ENCODE measurements around the gene SRD5A2.
"Not testable (repeated sequence)": the region's sequence is repeated elsewhere in the genome, so short reads cannot be mapped to it uniquely, and the experiment has no call there.

The SRD5A2 gene

DNA sequence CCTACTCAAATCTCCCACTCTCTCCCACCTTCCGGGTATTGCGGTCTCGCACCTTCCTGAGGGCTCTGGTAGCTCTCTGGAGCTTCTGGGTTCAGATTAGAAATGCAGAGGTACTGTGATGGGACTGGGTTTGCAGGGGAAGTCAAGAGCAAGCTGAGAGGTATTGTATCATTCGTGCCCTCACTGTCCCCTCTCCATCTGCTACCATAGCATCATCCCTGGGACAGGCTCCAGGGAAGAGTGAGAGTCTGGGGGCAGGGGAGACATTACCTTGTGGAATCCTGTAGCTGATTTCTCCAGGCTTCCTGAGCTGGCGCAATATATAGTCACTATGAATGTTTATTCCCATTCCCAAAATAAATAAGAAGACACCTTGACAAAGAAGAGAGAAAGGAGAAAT lies 49.6 kb downstream of the SRD5A2 start:
- DNase-seq: no peak

DNA sequence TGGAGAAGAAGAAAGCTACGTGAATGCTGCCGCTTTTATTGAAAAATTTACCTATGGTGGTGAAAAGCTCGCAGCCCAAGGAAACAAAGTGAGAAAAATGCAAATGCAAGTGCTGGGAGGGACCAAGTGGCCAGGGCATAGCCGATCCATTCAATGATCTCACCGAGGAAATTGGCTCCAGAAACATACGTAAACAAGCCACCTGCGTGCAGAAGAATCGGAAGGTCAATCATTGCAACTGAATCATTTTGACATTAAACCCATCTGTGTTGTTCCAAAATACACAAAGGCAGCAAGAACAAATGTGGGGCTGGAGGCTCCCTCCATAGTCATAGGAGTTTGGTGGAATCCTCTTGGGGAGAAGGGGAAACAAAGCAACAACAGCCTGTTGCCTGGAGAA lies 51.5 kb downstream of the SRD5A2 start:
- no peak for DNase-seq

- DNase-seq: no peak
These were observed 51.9 kb downstream of the SRD5A2 start for GRCh38 chr2:31528823-31529222.

DNA sequence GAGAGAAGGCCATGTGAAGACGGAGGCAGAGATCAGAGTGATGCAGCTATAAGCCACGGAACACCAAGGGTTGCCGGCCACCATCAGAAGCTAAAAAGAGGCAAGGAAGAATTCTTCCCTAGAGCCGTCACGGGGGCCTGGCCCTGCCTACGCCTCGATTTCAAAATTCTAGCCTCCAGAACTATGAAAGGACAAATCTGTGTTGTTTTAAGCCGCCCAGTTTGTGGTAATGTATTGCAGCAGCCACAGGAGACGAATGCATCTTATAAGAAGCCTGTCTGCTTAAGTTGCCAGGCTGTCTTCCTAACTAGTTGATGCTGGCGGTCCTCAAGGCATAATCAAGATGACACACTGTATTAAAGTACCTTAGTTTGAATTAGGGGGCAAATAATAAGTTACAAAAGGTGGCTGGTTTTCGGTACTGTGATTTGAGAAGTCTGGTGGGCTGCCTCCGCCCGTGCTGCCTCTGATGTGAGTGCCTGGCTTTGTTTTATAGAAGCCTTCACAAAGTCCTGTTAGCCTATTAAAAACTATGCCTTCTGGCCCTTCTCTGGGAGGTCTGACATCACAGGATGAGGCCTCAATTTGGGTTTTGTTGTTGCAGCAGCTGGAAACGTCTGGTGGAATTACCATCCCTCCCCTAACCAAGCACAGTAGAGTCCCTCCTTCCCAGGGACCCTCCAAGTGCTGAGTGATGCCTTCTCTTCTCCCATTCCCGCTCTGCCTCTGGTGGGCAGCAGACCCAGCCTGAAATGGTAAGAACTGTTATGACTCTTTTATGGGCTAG lies 53.6 kb downstream of the SRD5A2 start:
- no peak for DNase-seq

DNA sequence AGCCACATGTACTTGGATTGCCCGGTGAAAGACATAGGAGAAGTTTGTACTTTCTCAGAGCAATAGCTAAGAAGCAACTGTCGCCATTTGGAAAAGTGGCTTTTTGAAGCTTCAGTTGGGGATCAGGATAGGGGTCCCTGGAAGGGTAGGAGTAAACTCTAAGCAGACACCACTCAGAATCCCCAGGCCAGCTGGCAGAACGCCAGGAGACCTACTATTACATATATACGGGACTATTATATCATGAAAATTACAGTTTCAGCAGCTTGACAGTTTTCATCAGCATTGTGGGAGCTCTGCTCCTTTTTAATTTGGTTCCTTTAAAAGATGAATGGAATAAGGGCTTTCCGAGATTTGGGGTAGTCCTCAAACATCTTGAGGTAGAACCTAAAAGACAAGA lies 54.9 kb downstream of the SRD5A2 start:
- no peak for DNase-seq

DNA sequence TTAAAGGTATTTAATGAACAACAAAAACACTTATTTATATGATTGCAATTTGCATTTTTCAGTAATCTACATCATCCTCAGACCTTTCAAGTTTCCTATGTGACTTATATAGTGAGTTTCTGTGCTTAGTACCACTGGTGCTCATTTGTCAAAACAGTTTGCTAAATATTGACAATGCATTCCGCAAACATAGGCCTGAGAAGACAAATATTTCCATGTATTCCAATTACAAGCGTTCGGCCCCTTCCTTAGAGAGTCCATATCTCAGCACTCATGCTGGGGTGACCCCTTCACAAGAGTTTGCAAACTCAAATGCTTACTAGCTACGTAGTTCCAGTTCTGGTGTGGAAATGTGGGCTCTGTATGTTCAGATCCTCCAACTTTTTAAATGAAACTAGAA lies 56.1 kb downstream of the SRD5A2 start:
- no peak for DNase-seq

- DNase-seq: peak; percentile 15
These were observed 56.8 kb downstream of the SRD5A2 start for GRCh38 chr2:31523871-31524492.

DNA sequence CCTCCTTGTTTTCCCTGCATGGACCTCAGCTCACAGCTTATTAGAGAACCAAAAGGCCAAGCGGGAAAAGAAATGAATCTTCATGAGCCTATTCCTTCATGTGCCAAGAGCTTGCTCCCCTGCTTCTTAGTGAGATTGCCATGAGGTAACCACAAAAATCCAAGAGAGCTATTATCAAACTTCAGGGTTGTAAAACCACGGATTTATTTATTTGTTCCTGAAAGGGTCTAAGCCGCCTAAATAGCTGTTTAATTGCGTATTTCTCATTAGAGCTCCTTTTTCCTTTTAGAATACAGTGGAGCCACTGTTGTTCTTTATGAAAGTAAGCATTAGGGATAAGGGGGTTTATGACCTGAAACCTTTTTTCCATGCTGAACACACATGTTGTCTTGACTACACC lies 58.0 kb downstream of the SRD5A2 start:
- no peak for DNase-seq

GRCh38 chr2:31517442-31518203 lies 63.1 kb downstream of the SRD5A2 start:
- no peak for DNase-seq

DNA sequence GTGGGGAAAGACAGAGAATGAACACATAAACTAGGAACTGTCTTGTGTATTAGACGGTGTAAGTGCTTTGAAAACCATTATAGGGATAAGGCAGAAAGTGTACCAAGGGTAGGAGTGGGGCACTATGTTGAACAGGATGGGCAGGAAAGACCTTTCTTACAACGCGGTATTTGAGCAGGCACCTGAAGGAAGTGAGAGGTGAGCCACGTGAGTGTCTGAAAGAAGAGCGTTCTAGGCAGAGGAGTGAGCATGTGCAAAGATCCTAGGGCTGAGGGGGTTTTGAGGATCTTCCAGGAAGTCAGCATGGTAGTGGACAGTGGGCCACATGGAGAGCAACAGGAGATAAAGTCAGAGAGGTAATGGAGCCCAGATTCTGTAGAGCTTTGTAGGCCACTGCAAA lies 65.2 kb downstream of the SRD5A2 start:
- DNase-seq: no peak

GRCh38 chr2:31513553-31513952 lies 67.2 kb downstream of the SRD5A2 start:
- DNase-seq: no peak

GRCh38 chr2:31511376-31511775 lies 69.4 kb downstream of the SRD5A2 start:
- no peak for DNase-seq

GRCh38 chr2:31505111-31505510 lies 75.6 kb downstream of the SRD5A2 start:
- DNase-seq: no peak

- DNase-seq: no peak
These were observed 76.4 kb downstream of the SRD5A2 start for GRCh38 chr2:31504311-31504710.

- DNase-seq: not testable (repeated sequence)
These were observed 84.3 kb downstream of the SRD5A2 start for GRCh38 chr2:31496451-31496874.

DNA sequence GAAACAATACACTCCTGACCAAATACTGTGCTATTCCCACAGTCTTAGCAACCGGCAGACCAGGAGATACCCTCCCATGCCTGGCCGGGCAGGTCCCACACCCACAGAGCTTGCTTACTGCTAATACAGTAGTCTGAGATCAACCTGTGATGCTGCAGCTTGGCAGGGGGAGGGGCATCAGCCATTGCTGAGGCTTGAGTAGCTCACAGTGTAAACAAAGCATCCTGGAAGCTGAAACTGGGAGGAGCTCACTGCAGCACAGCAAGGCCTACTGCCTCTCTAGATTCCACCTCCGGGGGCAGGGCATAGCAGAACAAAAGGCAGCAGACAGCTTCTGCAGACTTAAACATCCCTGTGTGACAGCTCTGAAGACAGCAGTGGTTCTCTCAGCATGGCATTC lies 91.4 kb downstream of the SRD5A2 start:
- DNase-seq: not testable (repeated sequence)

DNA sequence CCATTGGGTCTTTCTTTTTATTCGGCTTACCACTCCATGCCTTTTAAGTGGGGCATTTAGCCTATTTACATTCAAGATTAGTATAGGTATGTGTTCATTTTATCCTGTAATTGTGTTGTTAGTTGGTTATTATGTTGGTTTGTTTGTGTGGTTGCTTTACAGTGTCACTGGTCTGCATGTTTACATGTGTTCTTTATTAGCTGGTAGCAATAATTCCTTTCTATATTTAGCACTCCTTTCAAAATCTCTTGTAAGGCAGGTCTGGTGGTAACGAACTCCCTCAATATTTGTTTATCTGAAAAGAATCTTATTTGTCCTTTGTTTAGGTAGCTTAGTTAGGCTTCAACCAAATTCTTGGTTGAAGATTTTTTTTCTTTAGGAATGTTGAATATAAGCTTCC lies 97.5 kb downstream of the SRD5A2 start:
- DNase-seq: no peak

GRCh38 chr2:31476511-31477180 lies 104.1 kb downstream of the SRD5A2 start:
- no peak for DNase-seq

DNA sequence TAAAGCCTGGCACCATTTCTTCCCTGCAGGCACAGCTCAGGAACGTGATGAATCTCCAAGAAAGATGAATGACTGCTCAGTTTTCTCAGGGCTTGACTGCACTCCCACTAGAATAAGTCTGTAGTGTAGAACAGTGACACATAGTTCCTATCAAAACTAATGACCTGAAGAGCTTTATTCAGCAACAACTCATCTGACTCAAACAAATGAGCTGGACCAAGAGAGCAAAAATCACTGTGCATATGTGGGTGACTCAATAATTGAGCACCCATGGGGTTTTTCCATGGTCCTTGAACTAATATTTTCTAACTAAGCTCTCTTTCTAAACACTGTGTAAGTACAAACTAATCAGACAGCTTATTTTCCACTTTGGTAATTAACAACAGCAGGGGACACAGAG lies 105.0 kb downstream of the SRD5A2 start:
- no peak for DNase-seq

DNA sequence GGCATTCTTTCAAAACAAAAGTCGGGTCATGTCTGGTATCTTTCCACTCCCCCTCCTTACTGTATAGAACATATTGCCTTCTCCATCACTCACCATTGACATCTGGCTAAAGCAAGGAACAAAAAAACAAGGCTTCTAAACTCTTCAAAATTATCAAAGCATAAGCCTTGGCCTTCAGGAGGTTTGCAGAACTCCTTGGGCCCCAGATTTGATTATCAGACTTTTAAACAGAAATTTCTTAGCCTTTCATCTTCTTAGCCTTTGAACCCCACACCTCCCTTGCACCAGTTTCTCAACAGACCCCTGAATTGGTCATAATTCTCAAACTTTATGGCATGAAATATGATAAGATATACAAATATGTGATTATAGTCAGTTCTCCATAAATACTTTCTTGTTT lies 106.4 kb downstream of the SRD5A2 start:
- DNase-seq: no peak
